Adrenal gland (tissue), 5 donors: Measurements from ENCODE around the gene CUEDC2.

Experiments used
- CTCF ChIP-seq, 6 experiments: fragments of 450-650 bp in 4 of 6; fragments of 200-600 bp in 2 of 6; sonication (generic) in 1 of 6; IDR thresholded peaks; 1 replicate in 5 of 6; 2 replicates in 1 of 6; pipeline versions ENCODE4 v1.5.1 to v1.8.0; 2016 to 2021; ENCODE audit warnings: antibody characterized with exemption in 6 of 6, mild to moderate bottlenecking in 2 of 6, moderate library complexity in 1 of 6
- POLR2A ChIP-seq, 2 donors: fragments of 450-650 bp; IDR thresholded peaks; one replicate each; pipeline ENCODE4 v1.6.1; 2017; ENCODE audit warnings: antibody characterized with exemption in 2 of 2, mild to moderate bottlenecking in 2 of 2, moderate library complexity in 1 of 2
- donor health status: DM: no; HTN: no; CAD: no.

DNA sequence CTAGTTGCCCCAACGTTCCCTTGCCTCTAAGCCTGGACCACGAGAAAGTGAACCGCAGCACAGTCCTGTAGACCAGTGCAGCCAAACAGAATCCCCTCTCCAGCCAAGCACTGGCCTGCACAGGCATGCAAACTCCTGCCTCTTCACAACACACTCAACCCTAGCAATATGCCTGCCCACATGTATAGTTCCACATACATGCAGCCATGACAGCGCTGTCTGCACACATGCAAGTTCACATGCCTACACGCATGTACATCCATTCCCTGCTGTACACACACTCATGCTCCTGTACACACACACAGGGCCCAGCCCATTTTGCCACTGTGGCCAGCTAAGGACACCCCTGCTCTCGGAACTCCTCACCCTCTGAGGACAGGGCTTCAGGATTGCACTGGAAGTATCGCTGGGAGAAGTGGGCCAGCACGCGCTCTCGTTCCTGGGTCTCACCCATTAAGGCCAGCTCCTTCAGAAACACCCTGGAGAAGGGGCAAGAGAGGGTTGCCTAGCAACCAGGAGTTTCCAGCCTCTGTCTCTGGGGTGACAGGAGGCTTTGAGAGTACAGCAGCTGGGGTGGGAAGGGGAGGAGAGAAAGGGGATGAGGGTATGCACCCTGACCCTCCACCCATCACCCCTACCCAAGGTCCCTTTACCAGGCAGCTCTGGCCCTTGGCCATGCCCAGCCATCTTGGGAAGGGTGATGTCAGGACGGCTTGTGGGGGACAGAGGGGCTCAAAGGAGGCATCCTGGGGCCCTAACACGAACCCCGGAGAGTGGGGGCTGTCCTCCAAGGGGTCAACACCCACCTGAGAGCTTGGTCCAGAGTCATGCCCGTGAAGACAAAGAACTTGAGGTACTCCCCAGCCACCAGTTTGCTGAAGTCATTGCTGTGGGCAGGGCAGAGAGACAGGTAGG, 20.8 kb downstream of the CUEDC2 start:
- TF ChIP-seq POLR2A (IDR thresholded peaks at IDR 0.05): no peak
- TF ChIP-seq CTCF (IDR thresholded peaks at IDR 0.05): no peak
